ENCODE results near the gene TDRKH.
"Not testable (repeated sequence)": the region's sequence is repeated elsewhere in the genome, so short reads cannot be mapped to it uniquely, and the experiment has no call there.

The TDRKH gene

DNA sequence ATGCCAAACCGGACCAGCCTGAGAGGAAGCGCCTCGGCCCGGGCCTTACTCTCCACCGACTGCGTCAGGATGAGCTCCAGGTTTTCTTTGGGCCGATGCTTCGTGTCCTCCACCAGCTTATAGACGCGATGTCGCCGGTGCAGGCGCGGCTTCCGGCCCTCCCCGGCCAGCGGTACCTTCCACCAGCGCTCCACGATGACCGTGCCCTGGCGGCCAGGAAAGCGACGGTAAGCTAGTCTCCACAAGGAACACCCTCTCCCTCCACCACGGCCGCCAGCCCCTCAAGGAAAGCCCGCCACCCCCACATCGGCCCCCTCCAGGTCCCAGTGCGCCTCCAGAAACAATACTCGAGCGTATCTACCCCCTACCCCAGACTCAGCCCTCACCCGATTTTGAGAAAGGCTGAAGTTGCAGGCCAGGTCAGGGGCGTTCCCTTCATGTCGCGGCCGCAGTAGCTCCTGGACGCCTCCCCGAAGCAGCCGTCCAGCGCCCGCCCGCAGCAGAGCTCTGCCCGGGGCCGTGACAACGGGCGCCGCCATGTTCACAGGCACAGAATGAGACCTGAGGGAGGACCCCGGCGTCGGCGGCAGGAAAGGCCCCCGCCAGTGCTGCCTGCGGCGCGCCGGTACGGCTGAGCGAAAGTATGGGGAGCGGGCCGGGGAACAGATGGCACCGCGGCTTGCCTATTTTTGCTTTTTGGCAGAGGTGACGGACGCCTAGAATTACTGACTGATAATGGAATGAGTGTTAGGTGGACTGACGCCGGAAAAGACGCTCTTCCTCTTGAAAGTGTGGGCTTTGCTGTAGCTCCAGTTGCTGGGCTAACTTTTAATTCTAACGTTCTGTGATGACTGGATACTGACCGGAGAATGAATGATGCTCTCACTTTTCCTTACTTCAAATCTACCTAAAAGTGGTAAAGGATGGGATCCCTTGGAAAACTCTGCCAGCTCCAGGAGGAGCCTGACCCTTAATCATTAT lies 27.1 kb downstream of the TDRKH start, which contains the start of gene MRPL9:
TSS of gene MRPL9 (minus strand) at position 556 of the 981 bp plus-strand sequence. CDS start at position 539, 17 bp downstream.
- peak; percentile 84 for DNase-seq (ENCODE audit: low spot score)

DNA sequence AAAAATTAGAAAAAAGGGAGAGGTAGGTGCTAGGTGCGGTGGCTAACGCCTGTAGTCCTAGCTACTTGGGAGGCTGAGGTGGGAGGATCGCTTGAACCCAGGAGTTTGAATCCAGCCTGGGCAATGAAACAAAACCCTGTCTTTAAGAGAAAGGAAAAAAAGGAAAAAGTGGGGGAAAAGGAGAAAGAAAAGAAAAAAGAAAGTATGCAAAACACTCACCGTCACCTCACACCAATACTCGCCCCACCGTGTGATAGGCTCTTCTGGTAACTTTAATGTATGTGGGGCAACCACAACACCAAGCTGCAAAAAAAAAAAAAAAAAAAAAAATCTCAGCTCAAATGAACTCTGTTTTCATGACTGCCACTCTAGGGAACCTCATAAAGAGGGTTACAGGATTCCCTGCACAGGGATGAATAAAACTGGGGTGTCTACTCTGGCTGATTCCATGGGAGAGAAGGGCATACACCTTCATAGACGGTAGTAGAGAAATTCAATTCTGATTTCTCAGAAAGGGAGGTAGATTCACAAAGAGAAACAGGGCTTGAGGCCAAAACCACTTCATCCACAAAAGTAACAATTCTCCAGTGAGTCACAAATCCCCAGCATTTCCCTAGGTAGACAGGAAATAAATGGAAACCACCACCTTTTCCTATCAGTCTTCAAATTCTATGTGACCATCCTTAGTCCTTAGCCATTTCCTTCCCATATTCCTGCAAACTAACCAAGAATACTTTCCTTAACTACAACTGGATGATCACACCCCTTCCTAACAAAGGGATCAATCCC lies 29.5 kb downstream of the TDRKH start:
- no peak for DNase-seq (ENCODE audit: low spot score)

DNA sequence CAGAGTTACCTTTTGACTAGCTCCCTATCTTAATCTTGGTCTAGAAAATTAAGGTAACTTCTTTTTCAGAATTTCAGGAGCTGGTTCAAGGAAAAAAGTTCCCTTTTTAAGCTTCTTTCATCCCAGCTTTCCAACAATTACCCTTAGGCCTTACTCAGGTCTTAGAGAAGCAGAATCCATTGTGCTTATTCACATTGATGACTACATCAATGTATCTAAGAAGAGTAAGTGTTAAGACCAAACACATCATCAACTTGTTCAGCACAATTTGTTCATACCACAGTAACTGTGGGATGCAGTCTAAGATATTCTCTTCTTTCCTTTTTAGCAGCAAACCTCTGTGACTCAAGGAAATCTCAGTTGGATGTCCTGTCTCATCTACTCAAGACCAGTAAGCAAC lies 31.1 kb downstream of the TDRKH start:
- DNase-seq (ENCODE audit: low spot score) = no peak

DNA sequence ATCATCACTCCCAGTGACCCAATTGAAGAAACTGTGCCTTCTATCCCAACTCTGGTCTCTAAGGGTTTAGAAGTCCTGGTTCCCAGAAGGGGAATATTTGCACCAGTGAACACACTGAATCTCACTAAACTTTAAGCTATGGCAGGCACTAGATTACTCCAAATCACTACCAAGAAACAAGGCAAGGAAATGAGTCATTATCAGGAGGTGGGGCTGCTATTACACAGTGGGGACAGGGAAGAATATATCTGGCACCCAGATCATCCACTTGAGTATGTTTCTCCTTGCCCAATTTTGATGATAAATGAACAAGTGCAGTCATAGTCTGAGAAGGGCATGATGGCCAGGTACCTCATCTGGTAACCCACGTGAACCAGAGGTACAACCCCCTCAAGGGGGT lies 34.0 kb downstream of the TDRKH start:
- DNase-seq (ENCODE audit: low spot score) = no peak

DNA sequence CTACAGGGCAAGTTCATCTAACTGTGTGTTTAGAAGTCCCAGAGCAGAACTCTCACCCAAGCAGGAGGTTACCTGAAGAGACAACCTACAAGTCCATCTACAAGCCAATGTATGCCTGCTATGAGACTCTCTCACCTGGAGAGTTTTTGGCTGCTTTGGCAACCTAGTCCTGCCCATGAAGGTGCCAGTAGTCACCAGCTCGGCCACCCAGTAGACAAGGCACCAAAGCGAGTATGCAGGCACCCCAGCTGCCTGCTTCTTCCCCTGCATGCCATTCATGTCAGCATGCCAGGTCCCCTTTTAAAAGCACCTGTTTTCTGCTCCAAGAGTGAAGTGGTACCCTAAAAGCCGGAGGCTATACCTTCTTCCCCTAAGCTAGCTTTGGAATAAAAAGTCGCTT lies 48.8 kb downstream of the TDRKH start:
- no peak for DNase-seq (ENCODE audit: low spot score)

DNA sequence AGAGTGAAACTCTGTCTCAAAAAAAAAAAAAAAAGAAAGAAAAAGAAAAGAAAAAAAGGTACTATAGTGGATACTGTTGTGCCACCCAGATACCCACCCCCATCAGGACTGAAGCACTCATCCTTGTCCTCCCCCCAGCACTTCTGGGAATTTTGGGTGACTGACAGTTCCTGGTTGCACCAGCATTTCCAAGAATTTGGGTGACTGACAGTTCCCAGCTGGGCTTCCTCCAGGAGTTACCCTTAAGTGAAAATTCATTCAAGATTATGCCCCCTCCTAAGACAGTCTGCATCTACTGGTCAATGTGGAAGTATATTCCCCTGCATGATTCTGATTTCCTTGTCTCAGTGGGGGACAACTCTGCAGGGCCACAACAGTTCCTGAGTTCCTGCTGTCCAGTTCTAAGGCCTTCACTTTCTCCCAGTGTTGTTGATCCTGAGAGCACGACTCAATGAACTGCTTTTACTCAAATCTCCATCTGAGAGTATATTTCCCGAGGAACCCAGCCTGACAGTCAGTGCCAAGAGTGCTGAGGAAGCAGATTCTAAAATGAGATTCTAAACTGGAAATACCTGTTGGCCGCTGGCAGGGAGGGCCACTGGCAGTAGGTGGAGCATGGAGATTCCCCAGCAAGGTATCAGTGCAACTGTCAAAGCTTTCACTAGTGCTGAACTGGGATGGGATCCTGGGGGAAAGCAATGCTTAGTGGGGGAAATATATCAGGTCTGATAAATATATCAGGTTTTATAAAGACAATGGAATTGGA lies 50.5 kb downstream of the TDRKH start:
- no peak for DNase-seq (ENCODE audit: low spot score)

DNA sequence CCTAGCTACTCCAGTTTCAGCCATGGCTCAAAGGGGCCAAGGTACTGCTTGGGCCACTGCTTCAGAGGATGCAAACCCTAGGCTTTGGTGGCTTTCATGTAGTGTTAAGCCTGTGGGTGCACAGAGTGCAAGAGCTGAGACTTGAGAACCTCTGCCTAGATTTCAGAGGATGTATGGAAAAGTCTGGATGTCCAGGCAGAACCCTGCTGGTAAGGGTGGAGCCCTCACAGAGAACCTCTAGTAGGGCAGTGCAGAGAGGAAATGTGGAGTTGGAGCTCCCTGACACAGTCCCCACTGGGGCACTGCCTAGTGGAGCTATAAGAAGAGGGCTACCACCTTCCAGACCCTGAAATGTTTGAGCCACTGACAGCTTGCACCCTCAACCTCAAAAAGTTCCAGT lies 52.8 kb downstream of the TDRKH start:
- DNase-seq (ENCODE audit: low spot score) = no peak

DNA sequence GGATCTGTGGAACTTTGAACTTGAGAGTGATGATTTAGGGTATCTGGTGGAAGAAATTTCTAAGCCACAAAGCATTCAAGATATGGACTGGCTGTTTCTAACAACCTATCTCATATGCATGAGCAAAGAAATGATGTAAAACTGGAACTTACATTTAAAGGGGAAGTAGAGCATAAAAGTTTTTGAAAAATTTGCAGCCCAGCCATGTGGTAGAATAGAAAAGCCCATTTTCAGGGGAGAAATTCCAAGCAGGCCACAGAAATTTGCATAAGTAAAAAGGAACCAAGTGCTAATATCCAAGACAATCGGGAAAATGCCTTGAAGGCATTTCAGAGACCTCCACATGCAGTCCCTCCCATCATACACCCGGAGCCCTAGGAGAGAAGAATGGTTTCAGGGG lies 53.3 kb downstream of the TDRKH start:
- no peak for DNase-seq (ENCODE audit: low spot score)

DNA sequence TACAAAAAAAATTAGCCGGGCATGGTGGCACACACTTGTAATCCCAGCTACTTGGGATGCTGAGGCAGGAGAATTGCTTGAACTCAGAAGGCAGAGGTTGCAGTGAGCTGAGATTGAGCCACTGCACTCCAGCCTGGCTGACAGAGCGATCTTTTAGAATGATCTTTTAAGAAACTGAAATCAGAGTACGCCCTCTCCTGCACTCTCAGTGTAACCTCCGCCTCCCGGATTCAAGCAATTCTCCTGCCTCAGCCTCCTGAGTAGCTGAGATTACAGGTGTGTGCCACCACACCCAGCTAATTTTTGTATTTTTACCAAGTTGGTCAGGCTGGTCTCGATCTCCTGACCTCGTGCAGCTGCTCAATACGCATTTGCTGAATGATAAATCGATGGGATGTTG lies 56.3 kb downstream of the TDRKH start:
- DNase-seq (ENCODE audit: low spot score) = not testable (repeated sequence)

DNA sequence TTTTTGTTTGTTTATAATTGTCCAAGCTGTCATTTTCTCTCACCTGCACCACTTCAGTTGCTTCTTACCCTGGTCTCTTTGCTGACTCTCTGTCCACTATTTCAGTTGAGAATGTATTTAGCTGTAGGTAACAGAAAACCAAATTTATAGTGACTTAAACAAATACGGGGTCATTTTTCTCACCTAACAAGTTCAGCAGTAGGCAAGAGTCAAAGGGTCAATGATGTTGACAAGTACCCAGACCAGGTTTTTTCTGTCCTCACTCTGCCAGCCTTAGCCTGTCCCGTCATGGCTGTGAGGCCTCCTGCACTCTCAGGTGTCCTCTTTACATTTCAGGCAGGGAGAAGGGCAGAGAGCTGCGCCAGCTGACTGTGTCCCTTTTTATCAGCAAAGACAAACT lies 57.2 kb downstream of the TDRKH start:
- no peak for DNase-seq (ENCODE audit: low spot score)

DNA sequence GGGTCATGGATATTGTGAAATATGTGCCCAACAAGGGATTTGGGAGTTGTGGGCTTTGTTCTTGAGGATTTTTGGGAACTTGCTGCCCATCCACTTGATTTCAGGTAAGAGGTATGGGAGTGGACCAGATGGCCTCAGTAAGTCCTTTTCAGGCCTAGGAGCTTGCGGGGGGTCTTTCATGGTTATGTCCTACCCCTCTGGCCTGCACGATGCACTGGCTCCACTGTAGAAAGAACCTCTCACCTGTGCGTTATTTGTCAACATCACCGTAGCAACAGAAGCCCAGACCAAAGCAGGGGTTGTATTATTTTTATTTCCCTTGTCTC lies 60.4 kb downstream of the TDRKH start:
- DNase-seq (ENCODE audit: low spot score) = no peak

DNA sequence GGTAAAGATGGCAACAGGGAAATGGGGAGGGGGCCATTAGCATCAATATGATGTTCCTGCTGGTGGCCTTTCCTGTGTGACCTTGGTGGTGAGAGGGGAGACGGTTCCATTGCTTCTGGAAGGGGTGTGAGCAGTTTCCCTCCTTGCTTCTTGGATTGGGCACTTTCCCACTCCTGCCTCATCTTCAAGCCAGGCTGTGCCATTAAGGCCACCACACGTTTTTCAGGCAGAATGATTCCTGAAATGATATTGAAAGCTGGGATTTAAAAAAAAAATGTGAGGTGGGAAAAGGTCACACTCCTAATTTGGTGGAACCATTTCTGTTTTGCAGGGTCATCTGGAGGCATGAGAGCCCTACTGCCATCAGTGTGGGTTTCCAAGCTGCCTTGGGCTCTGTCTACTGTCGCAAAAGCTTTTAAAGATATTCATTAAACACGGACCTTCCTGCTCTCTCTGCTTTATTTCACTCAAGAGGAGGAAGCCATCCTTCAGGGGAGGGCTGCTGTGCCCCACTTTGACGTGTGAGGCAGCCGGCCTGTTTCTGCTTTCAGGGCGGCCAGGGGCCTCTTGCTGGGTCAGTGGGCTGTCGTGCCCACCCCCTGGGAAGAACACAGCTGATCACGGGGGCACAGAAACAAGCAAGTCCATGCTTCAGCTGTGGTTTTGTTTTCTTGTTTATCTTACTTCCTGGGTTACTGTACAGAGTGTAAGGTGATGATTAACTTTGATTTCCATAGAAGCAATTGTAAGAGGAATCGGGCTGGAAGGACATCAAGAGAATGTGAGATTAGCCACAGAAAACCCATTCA lies 60.9 kb downstream of the TDRKH start:
- no peak for DNase-seq (ENCODE audit: low spot score)

DNA sequence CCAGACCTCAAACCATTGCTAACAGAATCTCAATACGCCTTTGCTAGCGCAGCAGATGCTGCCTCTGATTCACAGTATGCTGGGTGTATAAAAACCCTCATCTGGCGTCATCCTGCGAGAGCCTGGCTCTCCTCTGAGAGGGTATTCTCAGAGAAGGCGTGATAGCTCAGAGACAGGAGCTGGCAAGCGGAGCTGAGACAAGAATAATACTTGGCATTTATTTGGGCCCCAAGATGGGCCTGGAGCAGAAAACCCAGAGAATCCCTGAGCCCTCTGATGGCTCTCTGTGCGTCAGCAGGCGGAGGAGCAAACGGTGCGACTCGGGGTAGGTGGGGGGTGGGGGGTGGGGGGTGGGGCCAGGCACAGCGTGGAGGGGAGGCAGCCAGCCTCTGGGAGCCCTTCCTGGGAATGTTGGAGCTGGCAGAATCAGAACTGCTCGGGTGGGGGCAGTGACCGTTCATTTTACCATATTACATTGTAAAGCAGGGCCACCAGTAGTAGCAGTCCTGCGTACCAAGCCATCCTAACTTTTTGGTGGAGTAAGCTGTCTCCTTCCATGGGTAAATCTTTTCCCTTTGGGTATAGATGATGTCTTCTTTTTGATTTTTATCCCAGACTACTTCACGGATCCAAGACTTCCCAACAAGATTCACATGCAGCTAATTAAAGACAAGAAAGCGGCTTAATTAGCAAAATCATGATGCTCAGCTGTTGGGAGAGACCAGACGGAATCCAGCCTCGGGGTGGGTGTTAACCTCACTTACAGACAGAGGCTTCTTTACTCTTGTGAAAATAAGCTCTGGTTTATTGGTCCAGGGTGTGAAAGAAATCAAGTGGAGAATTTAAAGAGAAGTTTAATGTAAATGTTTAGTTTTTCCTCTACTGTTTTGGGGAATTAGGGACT lies 61.9 kb downstream of the TDRKH start:
- DNase-seq (ENCODE audit: low spot score) = peak; percentile 80

DNA sequence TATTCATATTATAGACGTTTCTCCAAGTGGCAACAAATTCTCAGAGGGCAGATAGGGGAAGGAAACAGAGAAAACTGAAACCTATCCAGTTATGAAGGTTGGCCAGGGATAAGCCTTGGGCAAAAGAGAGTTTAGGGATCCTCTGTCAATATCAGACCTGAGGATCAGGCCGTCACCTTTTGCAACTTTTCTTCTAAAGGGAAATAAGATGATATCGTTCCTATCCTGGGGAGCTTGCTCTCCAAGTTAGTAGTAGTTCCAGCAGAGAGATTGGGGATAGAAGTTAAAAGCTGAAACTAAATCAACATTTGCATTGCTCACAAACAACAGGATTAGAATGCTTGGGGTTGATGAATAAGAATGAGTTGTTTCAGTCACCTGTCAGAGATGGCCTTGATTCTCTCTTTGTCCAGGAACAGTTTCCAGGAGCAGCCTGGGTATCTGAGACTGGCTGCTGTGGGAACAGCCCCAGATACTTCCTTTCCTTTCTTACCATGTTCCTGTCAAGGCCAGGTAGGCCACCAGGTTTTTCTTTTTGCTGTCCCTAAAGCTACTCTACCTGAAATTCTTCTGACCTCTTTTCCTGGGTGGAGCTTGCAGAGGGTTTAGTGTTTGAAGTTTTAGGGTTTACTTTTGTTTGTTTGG lies 66.5 kb downstream of the TDRKH start:
- no peak for DNase-seq (ENCODE audit: low spot score)
